GM12875 (cell line): ENCODE results near the gene CYB561D2.

Experiments
- H3K4me3 ChIP-seq: one replicate; pipeline ENCODE4 v1.5.1; 2011; ENCODE audit warnings: low read depth, low read length, control low read depth
- CTCF ChIP-seq: IDR thresholded peaks from 2 replicates; pipeline ENCODE4 v1.5.1; 2011; ENCODE audit warnings: low read depth, mild to moderate bottlenecking, control low read depth, inconsistent platforms, low read length, moderate library complexity, borderline replicate concordance; ENCODE audit not compliant: insufficient read depth

CYB561D2 gene

GRCh38 chr3:50365080-50365841, 14.6 kb downstream of the CYB561D2 start:
- TF ChIP-seq CTCF = no peak
- H3K4me3 ChIP-seq = peak overlapping the region; percentile 55

- no peak for TF ChIP-seq CTCF
- H3K4me3 ChIP-seq = no peak overlapping the region
Measured at GRCh38 chr3:50365842-50366220, 15.2 kb downstream of the CYB561D2 start.

GRCh38 chr3:50369012-50369670, 18.5 kb downstream of the CYB561D2 start:
- TF ChIP-seq CTCF = no peak
- no peak overlapping the region for H3K4me3 ChIP-seq

GRCh38 chr3:50370594-50370993, 19.9 kb downstream of the CYB561D2 start:
- no peak for TF ChIP-seq CTCF

GRCh38 chr3:50371133-50371685, 20.5 kb downstream of the CYB561D2 start:
- TF ChIP-seq CTCF = no peak
- H3K4me3 ChIP-seq = no peak overlapping the region

More at GRCh38 chr3:50370594-50370993, 19.9 kb downstream of the CYB561D2 start:
- no peak overlapping the region for H3K4me3 ChIP-seq

- no peak overlapping the region for H3K4me3 ChIP-seq
- TF ChIP-seq CTCF = no peak
Measured at GRCh38 chr3:50372349-50372748, 21.7 kb downstream of the CYB561D2 start.
